Upper lobe of right lung (tissue), 1 donor: ENCODE results near the gene PTPRM. TPM values are rescaled to one million over a fixed set of nuclear protein-coding genes. Genes with fewer than 3 reads are reported as not detected.

Experiments used
- ATAC-seq: fragments of 200-7000 bp; cut with Tn5 transposase; one replicate; pipeline ENCODE4 v1.9.1; 2020; ENCODE audit warnings: mild to moderate bottlenecking, moderate library complexity
- DNase-seq: peaks from one replicate; pipeline ENCODE4 v3.0.0-alpha.2; 2020
- H3K27ac ChIP-seq: fragments of 200-600 bp; one replicate; pipeline ENCODE4 v1.8.0; 2022
- H3K27me3 ChIP-seq: fragments of 200-600 bp; one replicate; pipeline ENCODE4 v1.8.0; 2022; ENCODE audit warnings: mild to moderate bottlenecking
- H3K36me3 ChIP-seq: fragments of 200-600 bp; one replicate; pipeline ENCODE4 v1.8.0; 2022
- H3K4me1 ChIP-seq: fragments of 200-600 bp; one replicate; pipeline ENCODE4 v1.8.0; 2022
- H3K4me3 ChIP-seq: fragments of 200-600 bp; one replicate; pipeline ENCODE4 v1.8.0; 2022; ENCODE audit warnings: mild to moderate bottlenecking
- H3K9me3 ChIP-seq: fragments of 200-600 bp; one replicate; pipeline ENCODE4 v1.8.0; 2022
- CTCF ChIP-seq: fragments of 200-600 bp; IDR thresholded peaks from one replicate; pipeline ENCODE4 v1.8.0; 2022; ENCODE audit warnings: antibody characterized with exemption
- intact Hi-C: fragments of 100-400 bp; cut with DNase I; formaldehyde crosslinking; loops from one replicate; pipeline ENCODE4 v1.11.0; 2022
- total RNA-seq: library from RNA; stranded (reverse); fragmentation: NEBNext Ultra II Directional; extraction: Animal tissue kit (Norgen Biotek cat#: 25700); gene quantifications from one replicate; pipeline ENCODE4 v1.2.1, GENCODE V29; 2021
- donor health status: DM: no; HTN: yes; CAD: no; lungs with severe emphysema.

The PTPRM gene
- total RNA-seq, 1 donor from 2014 or later = 99.3 TPM

- TF ChIP-seq CTCF = no peak
- H3K27me3 ChIP-seq = no peaks in the 10 kb centered on the region
- peaks cover 26% of the 10 kb centered on the region for H3K4me1 ChIP-seq
- DNase-seq (no peak), ATAC-seq (peak; percentile 47)
- intact Hi-C loops = no loop called here
- H3K9me3 ChIP-seq = no peaks in the 10 kb centered on the region
- peak overlapping the region; percentile 21 for H3K27ac ChIP-seq
- H3K36me3 ChIP-seq = no peaks in the 10 kb centered on the region
- H3K4me3 ChIP-seq = no peak overlapping the region
These were observed 255.6 kb downstream of the PTPRM start for GRCh38 chr18:7822435-7823331.

GRCh38 chr18:7824970-7825369 is 257.9 kb downstream of the PTPRM start:
- no peak for DNase-seq
- Histone ChIP-seq H3K27me3 (no peaks in the 10 kb centered on the region), H3K4me3 (no peak overlapping the region), H3K27ac (no peak overlapping the region), H3K4me1 (peaks cover 19% of the 10 kb centered on the region), H3K36me3 (no peaks in the 10 kb centered on the region), H3K9me3 (no peaks in the 10 kb centered on the region)
- no peak for ATAC-seq
- no peak for TF ChIP-seq CTCF
- intact Hi-C loops = no loop called here

- peak; percentile 34 for ATAC-seq
- no peak overlapping the region for H3K4me3 ChIP-seq
- no peak for DNase-seq
- H3K27me3 ChIP-seq = no peaks in the 10 kb centered on the region
- intact Hi-C loops = no loop called here
- no peaks in the 10 kb centered on the region for H3K4me1 ChIP-seq
- no peak overlapping the region for H3K27ac ChIP-seq
- no peaks in the 10 kb centered on the region for H3K36me3 ChIP-seq
- no peak for TF ChIP-seq CTCF
- no peaks in the 10 kb centered on the region for H3K9me3 ChIP-seq
These were observed 263.4 kb downstream of the PTPRM start for GRCh38 chr18:7830468-7830867.

- H3K4me1 ChIP-seq = no peaks in the 10 kb centered on the region
- TF ChIP-seq CTCF = no peak
- peaks cover 3% of the 10 kb centered on the region for H3K9me3 ChIP-seq
- intact Hi-C loops = no loop called here
- no peaks in the 10 kb centered on the region for H3K36me3 ChIP-seq
- no peak overlapping the region for H3K4me3 ChIP-seq
- no peaks in the 10 kb centered on the region for H3K27me3 ChIP-seq
- no peak overlapping the region for H3K27ac ChIP-seq
- ATAC-seq (peak; percentile 14), DNase-seq (no peak)
These were observed 272.4 kb downstream of the PTPRM start for GRCh38 chr18:7839548-7839947.

GRCh38 chr18:7840411-7840810 is 273.3 kb downstream of the PTPRM start:
- H3K27me3 ChIP-seq = no peaks in the 10 kb centered on the region
- ATAC-seq = peak; percentile 22
- peaks cover 6% of the 10 kb centered on the region for H3K9me3 ChIP-seq
- DNase-seq = no peak
- H3K36me3 ChIP-seq = no peaks in the 10 kb centered on the region
- H3K4me3 ChIP-seq = no peak overlapping the region
- H3K4me1 ChIP-seq = no peaks in the 10 kb centered on the region
- intact Hi-C loops = no loop called here
- no peak for TF ChIP-seq CTCF
- no peak overlapping the region for H3K27ac ChIP-seq
